ENCODE measurements around the gene C19orf25. TPM values are rescaled to one million over a fixed set of nuclear protein-coding genes. Genes with fewer than 3 reads are reported as not detected.

The C19orf25 gene
- total and polyA plus RNA-seq, 9 of the 15 experiments (the other 6 are each of a cell fraction or from before 2014, with no cell fraction given), result 0.79 to 96.0 (median 36.1) TPM

DNA sequence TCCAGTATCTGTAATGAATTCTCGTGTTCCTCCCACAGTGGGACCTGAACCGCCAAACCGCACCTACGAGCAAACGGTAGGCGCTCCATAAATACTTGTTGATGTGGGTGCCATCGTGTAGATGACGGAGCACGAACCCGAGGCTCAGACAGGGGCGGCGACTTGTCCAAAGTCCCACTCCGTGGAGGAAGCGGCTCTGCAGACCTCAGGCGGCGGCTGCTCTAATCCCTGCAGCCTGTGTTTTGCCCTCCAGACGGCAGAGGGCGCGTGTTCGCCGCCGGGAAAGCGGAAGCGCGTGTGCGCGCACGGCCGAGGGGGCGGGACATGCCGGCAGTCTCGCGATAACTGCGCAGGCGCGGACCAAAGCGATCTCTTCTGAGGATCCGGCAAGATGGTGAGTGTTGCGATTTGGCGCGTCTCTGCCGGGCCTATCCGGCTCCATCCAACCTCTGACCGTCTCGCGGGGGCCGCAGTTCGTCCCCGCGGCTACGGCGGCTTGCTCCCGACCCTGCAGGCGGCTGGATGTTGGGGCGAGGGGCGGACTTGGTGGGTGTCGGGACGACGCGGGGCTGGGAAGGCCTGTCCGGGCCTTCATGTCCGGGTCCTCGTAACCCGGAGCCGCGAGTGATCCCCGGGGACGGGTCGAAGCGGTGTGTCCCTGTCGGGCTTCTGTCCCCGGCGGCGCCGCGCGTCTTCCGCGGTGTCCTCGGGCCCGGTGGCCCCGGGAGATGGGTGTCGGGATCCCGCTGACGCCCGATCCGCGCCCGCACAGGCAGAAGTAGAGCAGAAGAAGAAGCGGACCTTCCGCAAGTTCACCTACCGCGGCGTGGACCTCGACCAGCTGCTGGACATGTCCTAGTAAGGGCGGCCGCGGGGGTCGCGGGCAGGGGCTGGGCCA, 40.7 kb downstream of the C19orf25 start, which contains the start of gene RPS15 (continued):
- TF ChIP-seq, protein P1, sequence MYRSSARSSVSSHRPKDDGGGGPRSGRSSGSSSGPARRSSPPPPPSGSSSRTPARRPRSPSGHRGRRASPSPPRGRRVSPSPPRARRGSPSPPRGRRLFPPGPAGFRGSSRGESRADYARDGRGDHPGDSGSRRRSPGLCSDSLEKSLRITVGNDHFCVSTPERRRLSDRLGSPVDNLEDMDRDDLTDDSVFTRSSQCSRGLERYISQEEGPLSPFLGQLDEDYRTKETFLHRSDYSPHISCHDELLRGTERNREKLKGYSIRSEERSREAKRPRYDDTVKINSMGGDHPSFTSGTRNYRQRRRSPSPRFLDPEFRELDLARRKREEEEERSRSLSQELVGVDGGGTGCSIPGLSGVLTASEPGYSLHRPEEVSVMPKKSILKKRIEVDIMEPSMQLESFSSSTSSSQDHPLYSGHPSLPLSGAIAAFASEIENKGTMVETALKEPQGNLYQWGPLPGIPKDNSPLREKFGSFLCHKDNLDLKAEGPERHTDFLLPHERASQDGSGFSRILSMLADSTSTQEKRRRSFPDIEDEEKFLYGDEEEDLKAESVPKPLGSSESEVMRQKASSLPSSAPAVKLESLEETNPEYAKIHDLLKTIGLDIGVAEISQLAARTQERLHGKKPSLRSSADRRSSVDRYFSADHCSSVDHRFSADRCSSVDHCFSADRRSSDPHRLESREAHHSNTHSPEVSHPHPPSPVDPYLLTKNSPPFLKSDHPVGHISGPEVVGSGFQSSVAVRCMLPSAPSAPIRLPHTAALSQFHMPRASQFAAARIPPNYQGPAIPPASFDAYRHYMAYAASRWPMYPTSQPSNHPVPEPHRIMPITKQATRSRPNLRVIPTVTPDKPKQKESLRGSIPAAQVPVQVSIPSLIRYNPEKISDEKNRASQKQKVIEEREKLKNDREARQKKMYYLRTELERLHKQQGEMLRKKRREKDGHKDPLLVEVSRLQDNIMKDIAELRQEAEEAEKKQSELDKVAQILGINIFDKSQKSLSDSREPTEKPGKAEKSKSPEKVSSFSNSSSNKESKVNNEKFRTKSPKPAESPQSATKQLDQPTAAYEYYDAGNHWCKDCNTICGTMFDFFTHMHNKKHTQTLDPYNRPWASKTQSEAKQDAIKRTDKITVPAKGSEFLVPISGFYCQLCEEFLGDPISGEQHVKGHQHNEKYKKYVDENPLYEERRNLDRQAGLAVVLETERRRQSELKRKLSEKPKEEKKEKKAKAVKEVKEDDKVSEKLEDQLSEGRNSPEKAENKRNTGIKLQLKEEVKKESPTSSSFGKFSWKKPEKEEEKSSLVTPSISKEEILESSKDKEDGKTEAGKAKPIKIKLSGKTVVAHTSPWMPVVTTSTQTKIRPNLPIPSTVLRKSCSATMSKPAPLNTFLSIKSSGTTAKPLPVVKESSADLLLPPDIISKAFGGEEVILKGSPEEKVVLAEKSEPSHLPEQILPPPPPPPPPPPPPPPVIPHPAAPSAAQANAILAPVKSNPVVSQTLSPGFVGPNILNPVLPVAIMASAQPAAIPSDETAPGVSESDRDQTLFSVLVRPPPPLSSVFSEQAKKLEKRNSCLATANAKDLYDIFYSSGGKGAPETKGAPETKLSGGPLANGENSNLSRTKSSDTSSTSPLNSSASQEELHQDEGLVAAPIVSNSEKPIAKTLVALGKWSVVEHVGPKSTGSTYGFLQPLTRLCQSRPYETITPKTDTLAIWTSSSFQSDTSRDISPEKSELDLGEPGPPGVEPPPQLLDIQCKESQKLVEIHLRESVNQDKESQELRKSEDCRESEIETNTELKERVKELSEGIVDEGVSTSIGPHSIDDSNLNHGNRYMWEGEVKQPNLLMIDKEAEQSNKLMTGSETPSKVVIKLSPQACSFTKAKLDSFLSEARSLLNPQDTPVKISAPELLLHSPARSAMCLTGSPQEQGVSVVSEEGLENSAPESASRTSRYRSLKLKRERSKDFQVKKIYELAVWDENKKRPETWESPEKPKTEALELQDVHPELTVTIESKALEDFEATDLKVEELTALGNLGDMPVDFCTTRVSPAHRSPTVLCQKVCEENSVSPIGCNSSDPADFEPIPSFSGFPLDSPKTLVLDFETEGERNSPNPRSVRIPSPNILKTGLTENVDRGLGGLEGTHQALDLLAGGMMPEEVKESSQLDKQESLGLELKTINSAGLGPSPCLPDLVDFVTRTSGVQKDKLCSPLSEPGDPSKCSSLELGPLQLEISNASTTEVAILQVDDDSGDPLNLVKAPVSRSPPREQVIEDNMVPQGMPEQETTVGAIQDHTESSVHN (IDR thresholded peaks at IDR 0.05; ENCODE audit: borderline replicate concordance in 1 of 2, low read depth in 1 of 2), result peak in 1 of 2 experiments; percentile 96; a peak in 2 of 4 replicates
- TF ChIP-seq, protein P2, sequence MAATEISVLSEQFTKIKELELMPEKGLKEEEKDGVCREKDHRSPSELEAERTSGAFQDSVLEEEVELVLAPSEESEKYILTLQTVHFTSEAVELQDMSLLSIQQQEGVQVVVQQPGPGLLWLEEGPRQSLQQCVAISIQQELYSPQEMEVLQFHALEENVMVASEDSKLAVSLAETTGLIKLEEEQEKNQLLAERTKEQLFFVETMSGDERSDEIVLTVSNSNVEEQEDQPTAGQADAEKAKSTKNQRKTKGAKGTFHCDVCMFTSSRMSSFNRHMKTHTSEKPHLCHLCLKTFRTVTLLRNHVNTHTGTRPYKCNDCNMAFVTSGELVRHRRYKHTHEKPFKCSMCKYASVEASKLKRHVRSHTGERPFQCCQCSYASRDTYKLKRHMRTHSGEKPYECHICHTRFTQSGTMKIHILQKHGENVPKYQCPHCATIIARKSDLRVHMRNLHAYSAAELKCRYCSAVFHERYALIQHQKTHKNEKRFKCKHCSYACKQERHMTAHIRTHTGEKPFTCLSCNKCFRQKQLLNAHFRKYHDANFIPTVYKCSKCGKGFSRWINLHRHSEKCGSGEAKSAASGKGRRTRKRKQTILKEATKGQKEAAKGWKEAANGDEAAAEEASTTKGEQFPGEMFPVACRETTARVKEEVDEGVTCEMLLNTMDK (IDR thresholded peaks at IDR 0.05; ENCODE audit: borderline replicate concordance, insufficient read depth, low read depth, low read length, poor library complexity, severe bottlenecking), result peak; percentile 84

Data from K562 (cell line).